NB4 (cell line): ENCODE results near the gene NDRG3.

Experiments used
- POLR2A ChIP-seq: IDR thresholded peaks from 2 replicates; pipeline ENCODE4 v1.6.1; 2011; ENCODE audit warnings: mild to moderate bottlenecking; ENCODE audit not compliant: insufficient read length; ENCODE audit errors: extremely low read depth
- TF ChIP-seq, protein P1 (sequence below): IDR thresholded peaks from one replicate; pipeline ENCODE4 v1.5.1; 2012; ENCODE audit warnings: low read depth, low read length

DNA sequence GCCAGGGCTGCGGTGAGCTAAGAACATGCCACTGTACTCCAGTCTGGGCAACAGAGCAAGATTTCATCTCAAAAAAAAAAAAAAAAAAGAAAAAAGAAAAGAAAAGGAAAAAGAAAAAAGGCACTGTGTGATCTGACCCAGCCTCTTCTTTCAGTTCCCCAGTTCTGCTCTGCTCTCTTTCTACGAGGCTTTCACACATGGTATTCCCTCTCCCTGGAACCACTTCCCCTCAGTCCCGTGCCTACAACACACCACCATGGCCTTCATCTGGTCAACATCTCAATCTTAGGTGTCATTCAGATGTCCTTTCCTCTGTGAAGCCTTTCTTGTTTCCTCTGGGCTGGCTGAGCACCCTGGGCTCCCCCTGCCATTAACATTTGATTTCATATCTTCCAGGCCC lies 29.9 kb upstream of the NDRG3 start:
- TF ChIP-seq, protein P1, sequence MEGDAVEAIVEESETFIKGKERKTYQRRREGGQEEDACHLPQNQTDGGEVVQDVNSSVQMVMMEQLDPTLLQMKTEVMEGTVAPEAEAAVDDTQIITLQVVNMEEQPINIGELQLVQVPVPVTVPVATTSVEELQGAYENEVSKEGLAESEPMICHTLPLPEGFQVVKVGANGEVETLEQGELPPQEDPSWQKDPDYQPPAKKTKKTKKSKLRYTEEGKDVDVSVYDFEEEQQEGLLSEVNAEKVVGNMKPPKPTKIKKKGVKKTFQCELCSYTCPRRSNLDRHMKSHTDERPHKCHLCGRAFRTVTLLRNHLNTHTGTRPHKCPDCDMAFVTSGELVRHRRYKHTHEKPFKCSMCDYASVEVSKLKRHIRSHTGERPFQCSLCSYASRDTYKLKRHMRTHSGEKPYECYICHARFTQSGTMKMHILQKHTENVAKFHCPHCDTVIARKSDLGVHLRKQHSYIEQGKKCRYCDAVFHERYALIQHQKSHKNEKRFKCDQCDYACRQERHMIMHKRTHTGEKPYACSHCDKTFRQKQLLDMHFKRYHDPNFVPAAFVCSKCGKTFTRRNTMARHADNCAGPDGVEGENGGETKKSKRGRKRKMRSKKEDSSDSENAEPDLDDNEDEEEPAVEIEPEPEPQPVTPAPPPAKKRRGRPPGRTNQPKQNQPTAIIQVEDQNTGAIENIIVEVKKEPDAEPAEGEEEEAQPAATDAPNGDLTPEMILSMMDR = no peak
- TF ChIP-seq POLR2A = no peak
